DND-41 (cell line): ENCODE data around the gene SHLD2.
"Not testable (repeated sequence)": the region's sequence is repeated elsewhere in the genome, so short reads cannot be mapped to it uniquely, and the experiment has no call there.

ENCODE experiments used
- ATAC-seq: fragments of 200-7000 bp; cut with Tn5 transposase; 3 replicates; pipeline ENCODE4 v1.9.1; 2021; ENCODE audit warnings: low read depth; ENCODE audit not compliant: insufficient read depth
- DNase-seq: peaks from one replicate; pipeline ENCODE4 v3.0.0-alpha.2; 2020
- H2AFZ ChIP-seq: 2 replicates; pipeline ENCODE4 v1.6.0; 2012; ENCODE audit warnings: low read depth, low read length
- H3K27ac ChIP-seq: 2 replicates; pipeline ENCODE4 v1.5.1; 2012; ENCODE audit warnings: low read length, inconsistent platforms
- H3K27me3 ChIP-seq: fragments of 200-600 bp; sonication (generic); 2 replicates; pipeline ENCODE4 v1.6.0; 2012; ENCODE audit warnings: low read length, mild to moderate bottlenecking, inconsistent platforms; ENCODE audit not compliant: insufficient read depth, poor library complexity
- H3K36me3 ChIP-seq: 2 replicates; pipeline ENCODE4 v1.5.1; 2012; ENCODE audit warnings: low read length, inconsistent platforms; ENCODE audit not compliant: insufficient read depth
- H3K4me1 ChIP-seq: 2 replicates; pipeline ENCODE4 v1.5.1; 2012; ENCODE audit warnings: mild to moderate bottlenecking, low read length; ENCODE audit not compliant: insufficient read depth
- H3K4me2 ChIP-seq: 2 replicates; pipeline ENCODE4 v1.6.0; 2012; ENCODE audit warnings: mild to moderate bottlenecking, moderate library complexity, low read length, inconsistent platforms; ENCODE audit not compliant: insufficient read depth
- H3K4me3 ChIP-seq, 2 experiments: fragments of 200-600 bp in 1 of 2; shearing (Covaris generic) in 1 of 2; 2 replicates each; pipeline ENCODE4 v1.5.1; 2012 to 2016; ENCODE audit warnings: inconsistent platforms in 2 of 2, low read length in 2 of 2, mild to moderate bottlenecking in 2 of 2, low read depth in 1 of 2, moderate library complexity in 1 of 2
- H3K79me2 ChIP-seq: 2 replicates; pipeline ENCODE4 v1.6.0; 2012; ENCODE audit warnings: low read length, inconsistent platforms; ENCODE audit not compliant: insufficient read depth
- H3K9ac ChIP-seq: 2 replicates; pipeline ENCODE4 v1.6.0; 2012; ENCODE audit warnings: low read depth, mild to moderate bottlenecking, inconsistent platforms, low read length, moderate library complexity
- H3K9me3 ChIP-seq: 2 replicates; pipeline ENCODE4 v1.5.1; 2012; ENCODE audit warnings: low read length, moderate library complexity, mild to moderate bottlenecking, inconsistent platforms; ENCODE audit not compliant: insufficient read depth, severe bottlenecking
- H4K20me1 ChIP-seq: 2 replicates; pipeline ENCODE4 v1.6.0; 2012; ENCODE audit warnings: low read length; ENCODE audit not compliant: insufficient read depth

The SHLD2 gene

DNA sequence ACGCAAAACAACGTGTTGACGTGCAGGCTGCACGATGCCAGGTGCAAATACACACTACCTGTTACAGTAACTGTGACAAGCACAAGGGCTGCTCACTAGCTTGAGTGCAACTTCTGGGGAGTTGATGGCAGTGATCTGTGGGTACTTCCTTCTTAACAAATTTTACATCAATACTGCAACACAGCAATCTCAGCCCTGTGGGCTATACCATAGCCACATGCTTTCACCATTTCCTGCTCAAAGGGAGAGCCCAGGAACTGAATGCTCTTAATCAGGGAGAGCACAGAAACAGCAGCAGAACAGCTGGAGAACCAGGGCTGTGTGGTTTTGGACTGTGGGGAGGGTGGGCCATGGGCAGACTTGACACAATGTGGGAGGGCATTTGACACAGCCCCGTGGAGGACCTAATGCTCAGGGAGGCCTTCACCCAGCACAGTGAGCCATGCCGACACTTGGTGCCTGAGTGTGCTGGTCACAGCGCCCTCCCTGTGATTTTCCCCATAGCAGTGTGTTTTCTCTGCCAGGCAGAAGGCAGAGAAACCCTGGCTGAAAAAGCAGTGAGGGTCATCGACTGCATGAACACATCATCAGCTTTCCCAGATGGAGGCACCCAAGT, 118.3 kb downstream of the SHLD2 start:
- peak; percentile 80 for ATAC-seq
- not testable (repeated sequence) for H3K9me3 ChIP-seq, H2AFZ ChIP-seq, DNase-seq, H3K4me2 ChIP-seq, H3K4me3 ChIP-seq, H3K4me1 ChIP-seq, H3K9ac ChIP-seq, H3K27ac ChIP-seq, H3K27me3 ChIP-seq, H4K20me1 ChIP-seq, H3K79me2 ChIP-seq, H3K36me3 ChIP-seq

DNA sequence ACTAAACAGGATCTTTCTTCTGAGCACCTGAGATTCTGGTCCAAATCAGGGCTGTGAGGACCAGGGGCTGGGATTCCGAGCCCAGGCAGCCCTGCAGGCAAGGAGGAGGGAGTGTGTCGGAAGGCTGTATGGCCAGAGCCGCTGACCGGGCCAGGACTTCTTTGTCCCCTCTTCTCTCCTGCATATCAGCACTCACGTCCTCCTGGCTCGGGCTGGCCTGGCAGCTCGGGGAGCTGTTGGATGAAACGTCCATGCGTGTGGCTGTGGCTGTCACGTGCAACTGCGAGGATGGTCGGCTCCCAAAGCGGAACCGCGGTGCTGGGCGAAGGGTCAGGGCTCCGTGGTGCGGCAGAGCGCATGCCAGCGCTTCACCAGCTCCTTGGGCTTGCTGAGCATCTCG, 118.8 kb downstream of the SHLD2 start:
- not testable (repeated sequence) for H4K20me1 ChIP-seq, DNase-seq, H3K4me2 ChIP-seq, H3K27me3 ChIP-seq, H3K27ac ChIP-seq, H3K79me2 ChIP-seq, H3K9me3 ChIP-seq, H2AFZ ChIP-seq, H3K4me3 ChIP-seq, H3K36me3 ChIP-seq, H3K4me1 ChIP-seq, ATAC-seq, H3K9ac ChIP-seq

DNA sequence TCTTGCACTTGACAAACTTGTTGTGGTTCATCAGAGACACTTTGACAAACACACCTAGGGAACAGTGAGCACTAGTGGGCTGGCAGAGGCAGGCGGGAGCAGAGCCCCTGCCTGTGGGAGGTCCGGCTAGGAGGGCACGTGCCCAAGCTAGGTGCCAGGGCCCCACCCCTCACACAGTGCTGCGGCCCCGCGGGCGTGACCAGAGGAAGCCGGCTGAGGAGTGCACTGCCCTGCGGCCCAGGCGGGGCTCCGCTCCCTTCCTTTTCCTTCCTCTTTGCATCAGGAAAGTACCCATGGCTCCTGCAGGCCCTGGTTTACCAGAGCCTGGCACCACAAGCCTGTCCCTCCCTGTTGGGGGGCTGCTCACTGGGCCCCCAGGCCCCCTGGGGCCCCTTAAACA, 121.1 kb downstream of the SHLD2 start:
- not testable (repeated sequence) for H3K27ac ChIP-seq, H3K9ac ChIP-seq, H3K27me3 ChIP-seq, H3K4me2 ChIP-seq, ATAC-seq, DNase-seq, H3K4me3 ChIP-seq, H4K20me1 ChIP-seq, H3K79me2 ChIP-seq, H2AFZ ChIP-seq, H3K4me1 ChIP-seq, H3K36me3 ChIP-seq, H3K9me3 ChIP-seq

DNA sequence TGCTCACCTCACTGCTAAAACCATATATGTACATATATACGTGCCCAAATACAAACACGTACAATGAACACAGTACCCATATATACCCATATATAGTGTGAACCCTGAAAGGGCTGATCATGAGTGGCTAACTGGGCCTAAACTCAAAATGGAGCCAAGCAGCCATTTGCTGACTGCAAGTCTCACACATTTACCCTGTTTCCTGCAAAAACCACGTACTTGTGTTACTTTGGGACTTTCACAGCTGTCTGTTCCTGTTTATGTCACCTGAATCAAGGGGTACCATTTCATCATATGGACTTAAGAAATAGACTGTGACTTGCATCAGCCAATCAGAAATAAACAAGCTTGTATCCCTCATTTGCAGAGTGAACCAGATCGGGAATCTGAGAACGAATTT, 124.4 kb downstream of the SHLD2 start:
- not testable (repeated sequence) for H4K20me1 ChIP-seq, DNase-seq, H3K9me3 ChIP-seq, H3K4me2 ChIP-seq, H3K79me2 ChIP-seq, H3K36me3 ChIP-seq, H3K9ac ChIP-seq, H3K4me1 ChIP-seq, H3K4me3 ChIP-seq, H3K27me3 ChIP-seq, H2AFZ ChIP-seq, H3K27ac ChIP-seq
- ATAC-seq, result peak; percentile 85

DNA sequence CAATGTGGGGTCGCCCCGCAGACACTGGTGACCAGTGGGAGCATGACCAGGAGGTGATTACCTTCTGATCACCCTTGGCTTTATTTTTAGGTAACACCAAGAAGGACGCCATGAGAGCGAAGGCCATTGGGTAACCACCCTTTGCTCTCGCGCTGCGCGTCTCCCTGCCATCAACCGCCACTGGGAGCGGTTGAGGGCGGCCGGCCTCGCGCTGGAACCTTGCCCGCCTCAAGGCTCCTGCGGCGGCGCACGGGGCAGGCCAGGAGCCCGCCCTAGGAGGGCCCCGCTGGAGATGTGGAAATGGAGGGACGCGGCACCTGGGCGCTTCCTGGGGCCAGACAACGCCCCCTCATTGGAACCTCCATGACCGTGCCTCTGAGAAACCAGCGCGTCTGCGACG, 127.8 kb downstream of the SHLD2 start:
- not testable (repeated sequence) for H3K36me3 ChIP-seq, H3K4me3 ChIP-seq, ATAC-seq, H3K27me3 ChIP-seq, H3K4me1 ChIP-seq, DNase-seq, H3K9me3 ChIP-seq, H3K9ac ChIP-seq, H3K79me2 ChIP-seq, H4K20me1 ChIP-seq, H3K27ac ChIP-seq, H2AFZ ChIP-seq, H3K4me2 ChIP-seq

DNA sequence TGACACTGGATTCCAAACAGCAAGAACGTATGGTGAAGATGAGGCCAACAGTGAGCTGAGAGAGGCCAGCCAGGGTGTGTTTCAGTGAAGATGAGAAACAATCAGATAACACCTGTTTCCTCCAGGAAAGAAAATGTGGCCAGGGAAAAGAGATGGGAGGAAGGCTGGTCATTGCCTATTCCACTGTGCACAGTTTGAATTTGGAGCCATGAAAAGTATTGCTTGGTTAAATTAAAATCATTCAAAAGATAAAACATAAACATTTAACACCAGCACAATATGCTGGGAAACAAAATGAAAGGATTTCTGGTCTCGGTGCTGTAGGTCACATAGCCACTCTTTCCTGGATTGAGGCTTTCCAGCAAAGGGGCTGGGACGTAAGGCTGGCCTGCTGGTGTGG, 130.1 kb downstream of the SHLD2 start, which contains the start of gene NUTM2A:
TSS of gene NUTM2A (plus strand) at position 301 of the 400 bp plus-strand sequence. CDS start 383 bp downstream, outside the sequence.
- not testable (repeated sequence) for H3K9me3 ChIP-seq, H3K79me2 ChIP-seq, H3K36me3 ChIP-seq, H4K20me1 ChIP-seq, H2AFZ ChIP-seq, H3K9ac ChIP-seq, ATAC-seq, H3K27me3 ChIP-seq, DNase-seq, H3K4me2 ChIP-seq, H3K4me3 ChIP-seq, H3K4me1 ChIP-seq, H3K27ac ChIP-seq

DNA sequence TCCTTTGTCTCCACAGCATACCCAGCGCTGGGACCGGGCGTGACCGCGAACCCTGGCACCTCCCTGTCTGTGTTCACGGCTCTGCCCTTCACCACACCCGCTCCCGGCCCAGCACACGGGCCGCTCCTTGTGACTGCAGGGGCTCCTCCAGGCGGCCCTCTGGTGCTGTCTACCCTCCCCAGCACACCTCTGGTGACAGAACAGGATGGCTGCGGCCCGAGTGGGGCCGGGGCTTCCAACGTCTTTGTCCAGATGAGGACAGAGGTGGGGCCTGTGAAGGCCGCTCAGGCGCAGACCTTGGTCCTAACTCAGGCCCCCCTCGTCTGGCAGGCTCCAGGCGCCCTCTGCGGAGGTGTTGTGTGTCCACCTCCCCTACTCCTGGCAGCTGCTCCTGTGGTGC, 133.2 kb downstream of the SHLD2 start:
- H3K9me3 ChIP-seq, H4K20me1 ChIP-seq, H3K9ac ChIP-seq, H2AFZ ChIP-seq, ATAC-seq, H3K27me3 ChIP-seq, H3K4me3 ChIP-seq, H3K4me1 ChIP-seq, H3K79me2 ChIP-seq, H3K27ac ChIP-seq, DNase-seq, H3K4me2 ChIP-seq, H3K36me3 ChIP-seq: not testable (repeated sequence)

DNA sequence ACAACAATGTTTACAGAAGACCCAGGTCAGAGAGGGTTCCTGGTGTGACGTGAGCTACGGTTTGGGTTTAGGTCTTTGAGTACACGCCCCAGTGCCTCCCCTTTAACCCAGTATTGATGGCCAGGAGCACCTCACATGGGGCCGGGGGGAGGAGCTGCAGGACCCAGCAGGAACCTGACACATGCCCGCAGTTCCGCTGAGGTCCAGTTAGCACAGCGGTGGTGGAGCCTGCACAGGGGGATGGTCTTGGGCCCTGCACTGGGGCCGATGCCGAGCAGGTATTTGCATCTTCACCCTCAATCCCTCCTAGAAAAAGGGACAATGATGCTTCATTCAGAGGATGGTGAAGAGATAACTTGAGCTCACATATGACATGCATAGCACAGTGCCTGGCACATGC, 134.2 kb downstream of the SHLD2 start:
- H3K27ac ChIP-seq, H3K79me2 ChIP-seq, H3K9me3 ChIP-seq, ATAC-seq, H3K4me1 ChIP-seq, H4K20me1 ChIP-seq, H2AFZ ChIP-seq, H3K4me2 ChIP-seq, DNase-seq, H3K27me3 ChIP-seq, H3K4me3 ChIP-seq, H3K36me3 ChIP-seq, H3K9ac ChIP-seq: not testable (repeated sequence)
